Activated T-helper 9 cell treated with anti-CD3 and anti-CD28 coated beads, Interleukin-2, amount 50 U/mL, for 16 hours (primary cell): Measurements from ENCODE around the gene UTP11.
A peak's percentile ranks its signal among the peaks of the same experiment; 100 is the strongest.

Experiments
- DNase-seq: peaks from one replicate; pipeline ENCODE4 v3.0.0-alpha.2; 2020; ENCODE audit warnings: low read depth

The UTP11 gene

GRCh38 chr1:38003261-38004250, 9.0 kb upstream of the UTP11 start:
- DNase-seq, result no peak

- no peak for DNase-seq
Measured at GRCh38 chr1:38004284-38005108, 8.0 kb upstream of the UTP11 start.

DNA sequence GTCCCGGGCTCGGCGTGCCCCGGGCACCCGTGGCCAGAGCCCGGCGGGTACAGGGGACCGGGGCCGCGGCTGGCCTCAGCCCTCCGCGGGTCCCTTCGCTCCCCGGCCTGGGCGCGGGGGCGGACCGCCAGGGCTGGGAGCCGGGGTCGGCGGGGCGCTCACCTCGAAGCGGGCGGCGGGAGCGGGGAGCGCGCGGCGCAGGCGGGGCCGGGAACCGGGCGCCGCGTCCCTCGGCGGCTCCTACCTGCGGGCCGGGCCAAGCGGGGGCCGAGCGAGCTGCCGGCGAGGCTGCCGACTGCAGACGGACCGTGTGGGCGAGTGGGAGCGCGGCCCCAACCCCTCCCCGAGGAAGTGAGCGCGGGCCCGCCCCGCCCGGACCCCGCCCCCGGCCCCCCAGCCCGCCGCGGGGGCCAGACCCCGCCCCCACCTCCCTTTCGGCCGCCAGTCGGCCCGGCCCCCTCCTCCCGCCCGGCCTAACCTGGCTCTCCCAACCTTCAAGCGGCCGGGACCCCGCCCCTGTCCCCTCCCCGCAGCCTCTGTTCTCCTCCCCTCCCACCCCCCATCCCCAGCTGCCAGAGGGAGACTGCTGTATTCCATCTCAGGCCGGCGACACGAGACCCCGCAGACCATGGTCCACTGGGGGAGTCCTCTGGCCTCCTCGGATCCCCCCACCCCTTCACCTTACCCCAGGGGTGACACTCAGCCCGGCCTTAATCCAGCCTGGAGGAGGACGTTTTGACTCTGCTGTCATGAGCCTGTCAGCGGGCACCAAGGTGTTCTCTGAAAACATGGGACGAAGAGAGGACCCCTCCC, 7.1 kb upstream of the UTP11 start, which contains the start of gene FHL3:
FHL3 (minus strand) TSS at position 320 of the 813 bp plus-strand sequence. CDS start 6,102 bp downstream, outside the sequence.
- peak; percentile 20 for DNase-seq

GRCh38 chr1:38006008-38006828, 6.3 kb upstream of the UTP11 start:
- DNase-seq, result no peak

GRCh38 chr1:38009088-38009840, 3.3 kb upstream of the UTP11 start:
- DNase-seq, result no peak

DNA sequence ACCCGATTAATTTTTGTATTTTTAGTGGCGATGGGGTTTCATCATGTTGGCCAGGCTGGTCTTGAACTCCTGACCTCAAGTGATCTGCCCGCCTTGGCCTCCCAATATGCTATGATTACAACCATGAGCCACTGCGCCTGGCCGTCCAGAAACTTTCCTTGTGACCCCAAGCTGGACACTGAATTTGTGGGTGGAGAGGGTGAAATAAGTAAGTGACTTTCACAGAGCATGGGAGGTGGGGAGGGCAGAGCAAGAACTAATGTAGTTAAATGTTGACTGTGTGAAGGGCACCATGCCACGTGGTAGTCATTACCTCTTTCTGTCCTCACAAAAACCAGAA, 2.7 kb upstream of the UTP11 start:
- no peak for DNase-seq

GRCh38 chr1:38013227-38013622, 691 bp downstream of the UTP11 start:
- no peak for DNase-seq

- no peak for DNase-seq
Measured at GRCh38 chr1:38014171-38014570, 1.6 kb downstream of the UTP11 start.

- DNase-seq, result no peak
Measured at GRCh38 chr1:38014724-38015424, 2.3 kb downstream of the UTP11 start.

DNA sequence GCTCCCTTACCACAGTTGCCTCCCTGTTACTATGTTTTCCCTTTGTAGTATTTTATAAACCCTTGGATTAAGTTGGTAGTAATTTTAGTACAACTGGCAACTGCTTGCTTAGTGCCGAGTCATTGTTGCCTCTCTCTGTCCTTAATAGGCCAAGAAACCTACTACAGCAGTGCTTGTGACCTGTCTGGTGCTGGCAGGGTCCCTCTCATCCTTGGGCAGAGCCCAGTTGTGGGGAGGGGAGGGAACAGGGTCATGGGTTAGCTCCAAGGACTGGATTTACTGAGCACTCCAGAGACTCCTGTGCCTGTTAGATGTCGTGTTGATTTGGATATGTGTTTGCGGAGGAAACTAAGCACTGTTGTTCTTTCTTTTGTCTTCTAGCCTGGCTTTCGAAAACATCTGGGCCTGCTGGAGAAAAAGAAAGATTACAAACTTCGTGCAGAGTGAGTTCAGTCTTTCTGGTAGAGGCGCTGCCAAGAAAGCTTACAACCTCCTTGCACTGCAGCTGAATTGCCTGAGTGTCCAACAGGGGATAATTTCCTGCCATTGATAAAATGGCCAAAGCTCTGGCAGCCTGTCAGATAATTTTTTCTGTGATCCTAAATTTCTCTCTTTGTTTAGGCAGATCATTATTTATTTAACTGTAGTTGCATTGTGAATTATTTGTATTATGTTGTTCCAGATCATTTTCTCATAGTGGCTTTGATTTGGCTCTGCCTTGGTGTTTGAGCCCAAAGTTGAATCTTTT, 3.6 kb downstream of the UTP11 start:
- no peak for DNase-seq

DNA sequence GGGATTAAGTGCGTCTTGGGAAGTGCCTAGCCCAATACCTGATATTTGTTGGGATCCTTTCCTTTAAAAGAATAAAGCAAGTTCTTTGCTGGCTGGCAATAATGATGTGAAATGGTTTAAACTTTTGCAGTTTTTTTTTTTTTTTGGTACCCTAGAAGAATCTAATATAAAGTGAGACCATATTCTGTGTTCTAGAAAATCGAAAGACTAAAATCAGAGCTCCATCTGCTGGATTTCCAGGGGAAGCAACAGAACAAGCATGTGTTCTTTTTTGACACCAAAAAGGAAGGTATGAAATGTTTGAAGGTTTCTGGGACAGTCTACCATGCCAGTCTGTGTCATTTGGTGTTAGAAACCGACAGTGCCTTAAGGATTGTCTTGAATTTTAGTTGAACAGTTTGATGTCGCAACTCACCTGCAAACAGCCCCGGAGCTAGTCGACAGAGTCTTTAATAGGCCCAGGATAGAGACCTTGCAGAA, 6.4 kb downstream of the UTP11 start:
- DNase-seq, result no peak

GRCh38 chr1:38020396-38020795, 7.9 kb downstream of the UTP11 start:
- DNase-seq, result no peak

GRCh38 chr1:38021969-38022368, 9.4 kb downstream of the UTP11 start:
- DNase-seq, result no peak

GRCh38 chr1:38022810-38023209, 10.3 kb downstream of the UTP11 start:
- no peak for DNase-seq

GRCh38 chr1:38025233-38025632, 12.7 kb downstream of the UTP11 start:
- DNase-seq, result no peak

DNA sequence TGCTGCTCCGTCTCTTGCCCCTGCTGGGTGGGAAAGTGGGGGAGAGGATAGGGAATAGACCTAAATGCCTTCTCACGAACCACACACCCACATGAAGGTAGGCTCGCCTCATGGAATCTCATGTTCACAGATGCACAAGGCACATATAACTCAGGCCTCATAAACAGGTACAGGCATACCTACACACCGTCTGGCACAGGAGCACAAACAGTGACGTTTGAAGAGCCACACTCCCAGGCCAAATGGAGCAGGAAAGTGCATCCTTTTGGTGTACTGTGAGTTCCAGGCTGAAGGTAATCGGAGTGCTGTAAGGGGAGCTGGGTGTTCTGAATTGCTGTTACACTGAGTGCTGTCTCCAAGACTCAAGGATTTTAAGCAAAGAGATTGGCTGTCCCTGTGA, 13.1 kb downstream of the UTP11 start:
- DNase-seq, result no peak

GRCh38 chr1:38026592-38027200, 14.2 kb downstream of the UTP11 start:
- no peak for DNase-seq
